K562 (cell line): Measurements from ENCODE around the gene RPS8. TPM values are rescaled to one million over a fixed set of nuclear protein-coding genes. Genes with fewer than 3 reads are reported as not detected.

Experiments
- BCOR ChIP-seq: fragments of 450-650 bp; IDR thresholded peaks from 2 replicates; pipeline ENCODE4 v1.6.1; 2016
- CBFB ChIP-seq: sonication (generic); formaldehyde crosslinking; IDR thresholded peaks from 2 replicates; pipeline ENCODE4 v1.4.0; 2020; ENCODE audit warnings: mild to moderate bottlenecking, missing genetic modification reagents
- FOXA1 ChIP-seq: fragments of 450-650 bp; IDR thresholded peaks from 2 replicates; pipeline ENCODE4 v1.6.1; 2016; ENCODE audit warnings: mild to moderate bottlenecking, borderline replicate concordance
- FOXO4 ChIP-seq: fragments of 450-650 bp; formaldehyde crosslinking; IDR thresholded peaks from 2 replicates; pipeline ENCODE4 v1.4.0; 2020; ENCODE audit warnings: mild to moderate bottlenecking, moderate library complexity
- GABPB2 ChIP-seq: fragments of 250-450 bp; sonication (Bioruptor Pico); conservative IDR thresholded peaks from 2 replicates; pipeline ENCODE4 v1.5.1; 2021; ENCODE audit warnings: mild to moderate bottlenecking
- HCFC1 ChIP-seq: IDR thresholded peaks from 2 replicates; pipeline ENCODE4 v1.6.1; 2012; ENCODE audit warnings: low read depth, low read length, improper control_type of control experiment
- HDAC3 ChIP-seq: fragments of 450-650 bp; IDR thresholded peaks from 2 replicates; pipeline ENCODE4 v1.6.1; 2018; ENCODE audit warnings: borderline replicate concordance, mild to moderate bottlenecking, moderate library complexity; ENCODE audit not compliant: partially characterized antibody
- HIVEP1 ChIP-seq: fragments of 250-450 bp; sonication (Bioruptor Pico); IDR thresholded peaks from 2 replicates; pipeline ENCODE4 v1.4.0; 2020; ENCODE audit warnings: mild to moderate bottlenecking
- MCM2 ChIP-seq: fragments of 450-650 bp; IDR thresholded peaks from 2 replicates; pipeline ENCODE4 v1.6.1; 2017; ENCODE audit warnings: low read depth, mild to moderate bottlenecking
- MYC ChIP-seq, 2 experiments: fragments of 250-450 bp in 1 of 2; sonication (Bioruptor Pico) in 1 of 2; IDR thresholded peaks; 2 replicates each; pipeline versions ENCODE4 v1.5.1 to v1.6.1; 2012 to 2021; ENCODE audit warnings: low read depth in 2 of 2, borderline replicate concordance in 1 of 2, improper control_type of control experiment in 1 of 2, low read length in 1 of 2, mild to moderate bottlenecking in 1 of 2, moderate library complexity in 1 of 2
- RBM15 ChIP-seq: fragments of 200-400 bp; formaldehyde crosslinking; IDR thresholded peaks from 2 replicates; pipeline ENCODE4 v1.6.1; 2018; ENCODE audit warnings: mild to moderate bottlenecking, low read length, moderate library complexity; ENCODE audit not compliant: insufficient read depth
- RBM34 ChIP-seq: fragments of 200-400 bp; formaldehyde crosslinking; IDR thresholded peaks from 2 replicates; pipeline ENCODE4 v1.6.1; 2018; ENCODE audit warnings: low read length, borderline replicate concordance; ENCODE audit not compliant: insufficient read depth
- SMAD2 ChIP-seq: fragments of 150-350 bp; IDR thresholded peaks from 2 replicates; pipeline ENCODE4 v1.6.1; 2014; ENCODE audit warnings: low read depth, mild to moderate bottlenecking, low read length
- TBP ChIP-seq: optimal IDR thresholded peaks from 2 replicates; pipeline ENCODE3; 2011; ENCODE audit warnings: low read depth, low read length, improper control_type of control experiment
- TEAD4 ChIP-seq, 2 experiments: sonication (generic) in 1 of 2; formaldehyde crosslinking in 1 of 2; IDR thresholded peaks; 2 replicates each; pipeline versions ENCODE4 v1.6.1 to v1.8.0; 2012 to 2022; ENCODE audit warnings: borderline replicate concordance in 1 of 2, inconsistent platforms in 1 of 2, low read length in 1 of 2, mild to moderate bottlenecking in 1 of 2, missing genetic modification reagents in 1 of 2
- THRB ChIP-seq: fragments of 450-650 bp; formaldehyde crosslinking; conservative IDR thresholded peaks from 2 replicates; pipeline ENCODE4 v1.4.0; 2022; ENCODE audit warnings: mild to moderate bottlenecking, missing genetic modification characterization
- TRIM28 ChIP-seq: fragments of 450-650 bp; IDR thresholded peaks from 2 replicates; pipeline ENCODE4 v1.6.1; 2017
- TSC22D4 ChIP-seq: fragments of 450-650 bp; IDR thresholded peaks from 2 replicates; pipeline ENCODE4 v1.6.1; 2016; ENCODE audit warnings: missing genetic modification characterization, missing biosample characterization, control low read depth
- ZBED1 ChIP-seq: IDR thresholded peaks from 2 replicates; pipeline ENCODE4 v1.6.1; 2014
- ZBTB49 ChIP-seq: sonication (generic); formaldehyde crosslinking; IDR thresholded peaks from 2 replicates; pipeline ENCODE4 v1.8.0; 2022; ENCODE audit warnings: missing genetic modification reagents, mild to moderate bottlenecking, borderline replicate concordance
- ZNF23 ChIP-seq: fragments of 250-450 bp; sonication (Bioruptor Pico); IDR thresholded peaks from 2 replicates; pipeline ENCODE4 v1.4.0; 2020; ENCODE audit warnings: mild to moderate bottlenecking
- ZNF3 ChIP-seq: fragments of 250-450 bp; sonication (Bioruptor Pico); IDR thresholded peaks from 2 replicates; pipeline ENCODE4 v1.5.0; 2021; ENCODE audit warnings: mild to moderate bottlenecking, moderate library complexity
- ZNF431 ChIP-seq: sonication (generic); formaldehyde crosslinking; IDR thresholded peaks from 2 replicates; pipeline ENCODE4 v1.8.0; 2022; ENCODE audit warnings: mild to moderate bottlenecking, missing genetic modification reagents
- ZNF561 ChIP-seq: fragments of 450-650 bp; formaldehyde crosslinking; conservative IDR thresholded peaks from 2 replicates; pipeline ENCODE4 v1.4.0; 2020; ENCODE audit warnings: mild to moderate bottlenecking, moderate library complexity
- polyA plus RNA-seq, 8 experiments: library from polyadenylated mRNA; depleted of rRNA in 4 of 8; stranded (reverse) in 5 of 8; unstranded in 3 of 8; fragments of >200 nt; fragmentation: Nextera tagmentation in 2 of 8; fragmentation: Illumina TruSeq in 1 of 8; extraction: Ambion mirVana in 2 of 8; extraction: Trizol in 1 of 8; gene quantifications; 2 replicates each; pipeline versions ENCODE4 v1.2.1 to v1.2.3, GENCODE V29; 2011 to 2014; ENCODE audit warnings: inconsistent platforms in 1 of 8, missing spikeins in 1 of 8
- total RNA-seq, 7 experiments: library from RNA; depleted of rRNA in 6 of 7; stranded (reverse); fragments of >200 nt in 6 of 7; fragmentation: Illumina TruSeq in 2 of 7; extraction: Trizol in 2 of 7; gene quantifications; 2 replicates each; pipeline versions ENCODE4 v1.2.1 to v1.2.3, GENCODE V29; 2011 to 2021; ENCODE audit warnings: low replicate concordance in 1 of 7

Gene RPS8
- total and polyA plus RNA-seq, 9 of the 15 experiments (the other 6 are each of a cell fraction or from before 2014, with no cell fraction given): 2,431 to 4,168 (median 3,109) TPM

GRCh38 chr1:44739307-44740178, 35.8 kb upstream of the RPS8 start, which contains the start of gene KIF2C (continued):
- TF ChIP-seq CBFB (CRISPR knock-in tag) (no peak; the same call in 1 of the 2 replicates), ZBTB49 (no peak), GABPB2 (CRISPR knock-in tag) (no peak), MYC (IDR thresholded peaks at IDR 0.05; ENCODE audit: low read depth, low read length) (peak; percentile 83), MYC (CRISPR knock-in tag; IDR thresholded peaks at IDR 0.05; ENCODE audit: borderline replicate concordance, low read depth) (0 out of 2 replicates have a peak, but pooled peaks have one; percentile 49), ZNF431 (CRISPR knock-in tag) (no peak; the same call in 1 of the 2 replicates), SMAD2 (no peak), MCM2 (no peak), TBP (no peak), FOXA1 (no peak), ZBED1 (peak; percentile 78; the same call in 1 of the 2 replicates), ZNF561 (CRISPR knock-in tag) (no peak), BCOR (peak; percentile 58), TSC22D4 (tag) (no peak), ZNF3 (CRISPR knock-in tag) (no peak), THRB (CRISPR knock-in tag) (peak; percentile 72; the same call in 1 of the 2 replicates), HDAC3 (peak; percentile 66), HIVEP1 (no peak), HCFC1 (peak; percentile 60), TRIM28 (no peak), ZNF23 (CRISPR knock-in tag) (no peak), TEAD4 (IDR thresholded peaks at IDR 0.05; ENCODE audit: low read length) (no peak; the same call in none of the 2 replicates), TEAD4 (CRISPR knock-in tag; IDR thresholded peaks at IDR 0.05; ENCODE audit: borderline replicate concordance) (no peak), RBM15 (no peak), FOXO4 (no peak), RBM34 (no peak)
